Endothelial cell (in vitro differentiated cells): ENCODE measurements around the gene CCN2. TPM values are rescaled to one million over a fixed set of nuclear protein-coding genes. Genes with fewer than 3 reads are reported as not detected.
A peak's percentile ranks its signal among the peaks of the same experiment; 100 is the strongest.

Experiments used
- DNase-seq: peaks from one replicate; pipeline ENCODE4 v3.0.0; 2021; ENCODE audit warnings: low spot score
- H3K27ac Mint-ChIP-seq: one replicate; pipeline ENCODE4 v1.8.0; 2021; ENCODE audit warnings: mixed read lengths, inconsistent platforms; ENCODE audit not compliant: unreplicated experiment
- H3K27me3 Mint-ChIP-seq: one replicate; pipeline ENCODE4 v1.8.0; 2021; ENCODE audit warnings: mild to moderate bottlenecking, moderate library complexity, mixed read lengths, inconsistent platforms; ENCODE audit not compliant: unreplicated experiment
- H3K36me3 Mint-ChIP-seq: one replicate; pipeline ENCODE4 v1.8.0; 2021; ENCODE audit warnings: mild to moderate bottlenecking, low read depth, mixed read lengths, inconsistent platforms; ENCODE audit not compliant: unreplicated experiment
- H3K4me1 Mint-ChIP-seq: one replicate; pipeline ENCODE4 v1.8.0; 2021; ENCODE audit warnings: mild to moderate bottlenecking, mixed read lengths, inconsistent platforms; ENCODE audit not compliant: unreplicated experiment
- H3K4me3 Mint-ChIP-seq: one replicate; pipeline ENCODE4 v1.8.0; 2021; ENCODE audit warnings: mild to moderate bottlenecking, mixed read lengths, inconsistent platforms; ENCODE audit not compliant: unreplicated experiment
- H3K9me3 Mint-ChIP-seq: one replicate; pipeline ENCODE4 v1.8.0; 2021; ENCODE audit warnings: mixed read lengths, inconsistent platforms; ENCODE audit not compliant: unreplicated experiment
- total RNA-seq: library from RNA; stranded (reverse); fragmentation: NEBNext Ultra II Directional; extraction: Animal tissue kit (Norgen Biotek cat#: 25700); gene quantifications from one replicate; pipeline ENCODE4 v1.2.1, GENCODE V29; 2021; ENCODE audit not compliant: unreplicated experiment
- TF ChIP-seq, protein P1 (sequence below): fragments of 200-600 bp; sonication (generic); IDR thresholded peaks from one replicate; pipeline ENCODE4 v1.5.0; 2021; ENCODE audit warnings: antibody characterized with exemption; ENCODE audit not compliant: unreplicated experiment

The CCN2 gene
- total RNA-seq, 1 donor from 2014 or later: 12.0 TPM

GRCh38 chr6:131914967-131915751 lies 36.0 kb downstream of the CCN2 start:
- DNase-seq: peak; percentile 66
- peaks cover 2% of the 10 kb centered on the region for H3K27me3 Mint-ChIP-seq
- H3K36me3 Mint-ChIP-seq: no peaks in the 10 kb centered on the region
- TF ChIP-seq, protein P1, sequence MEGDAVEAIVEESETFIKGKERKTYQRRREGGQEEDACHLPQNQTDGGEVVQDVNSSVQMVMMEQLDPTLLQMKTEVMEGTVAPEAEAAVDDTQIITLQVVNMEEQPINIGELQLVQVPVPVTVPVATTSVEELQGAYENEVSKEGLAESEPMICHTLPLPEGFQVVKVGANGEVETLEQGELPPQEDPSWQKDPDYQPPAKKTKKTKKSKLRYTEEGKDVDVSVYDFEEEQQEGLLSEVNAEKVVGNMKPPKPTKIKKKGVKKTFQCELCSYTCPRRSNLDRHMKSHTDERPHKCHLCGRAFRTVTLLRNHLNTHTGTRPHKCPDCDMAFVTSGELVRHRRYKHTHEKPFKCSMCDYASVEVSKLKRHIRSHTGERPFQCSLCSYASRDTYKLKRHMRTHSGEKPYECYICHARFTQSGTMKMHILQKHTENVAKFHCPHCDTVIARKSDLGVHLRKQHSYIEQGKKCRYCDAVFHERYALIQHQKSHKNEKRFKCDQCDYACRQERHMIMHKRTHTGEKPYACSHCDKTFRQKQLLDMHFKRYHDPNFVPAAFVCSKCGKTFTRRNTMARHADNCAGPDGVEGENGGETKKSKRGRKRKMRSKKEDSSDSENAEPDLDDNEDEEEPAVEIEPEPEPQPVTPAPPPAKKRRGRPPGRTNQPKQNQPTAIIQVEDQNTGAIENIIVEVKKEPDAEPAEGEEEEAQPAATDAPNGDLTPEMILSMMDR: peak; percentile 87
- no peaks in the 10 kb centered on the region for H3K9me3 Mint-ChIP-seq
- no peak overlapping the region for H3K4me3 Mint-ChIP-seq
- H3K4me1 Mint-ChIP-seq: peaks cover 5% of the 10 kb centered on the region
- no peak overlapping the region for H3K27ac Mint-ChIP-seq

- no peak overlapping the region for H3K27ac Mint-ChIP-seq
- H3K36me3 Mint-ChIP-seq: no peaks in the 10 kb centered on the region
- peaks cover 5% of the 10 kb centered on the region for H3K4me1 Mint-ChIP-seq
- H3K4me3 Mint-ChIP-seq: no peak overlapping the region
- TF ChIP-seq, protein P1: no peak
- no peak for DNase-seq
- H3K27me3 Mint-ChIP-seq: peaks cover 2% of the 10 kb centered on the region
- H3K9me3 Mint-ChIP-seq: no peaks in the 10 kb centered on the region
Observed at GRCh38 chr6:131914234-131914633, 36.9 kb downstream of the CCN2 start.

GRCh38 chr6:131911951-131912350 lies 39.2 kb downstream of the CCN2 start:
- H3K4me1 Mint-ChIP-seq: no peaks in the 10 kb centered on the region
- TF ChIP-seq, protein P1: no peak
- no peaks in the 10 kb centered on the region for H3K36me3 Mint-ChIP-seq
- no peak overlapping the region for H3K27ac Mint-ChIP-seq
- peaks cover 2% of the 10 kb centered on the region for H3K27me3 Mint-ChIP-seq
- H3K9me3 Mint-ChIP-seq: no peaks in the 10 kb centered on the region
- DNase-seq: no peak
- no peak overlapping the region for H3K4me3 Mint-ChIP-seq

GRCh38 chr6:131910956-131911355 lies 40.2 kb downstream of the CCN2 start:
- Mint-ChIP-seq H3K4me3 (no peak overlapping the region), H3K9me3 (no peaks in the 10 kb centered on the region), H3K27ac (no peak overlapping the region), H3K27me3 (peaks cover 2% of the 10 kb centered on the region), H3K36me3 (no peaks in the 10 kb centered on the region), H3K4me1 (no peaks in the 10 kb centered on the region)
- DNase-seq: no peak
- TF ChIP-seq, protein P1: no peak

- Mint-ChIP-seq H3K36me3 (no peaks in the 10 kb centered on the region), H3K4me1 (peaks cover 3% of the 10 kb centered on the region), H3K4me3 (no peak overlapping the region), H3K27me3 (peaks cover 2% of the 10 kb centered on the region), H3K27ac (no peak overlapping the region), H3K9me3 (no peaks in the 10 kb centered on the region)
- TF ChIP-seq, protein P1: peak; percentile 35
- DNase-seq: no peak
Observed at GRCh38 chr6:131910219-131910589, 41.0 kb downstream of the CCN2 start.
